Dedifferentiated amniotic fluid mesenchymal stem cell (primary cell): ENCODE data around the gene SCYGR6.

Source experiments
- DNase-seq: peaks from one replicate; pipeline ENCODE4 v3.0.0-alpha.2; 2016; ENCODE audit errors: extremely low spot score

SCYGR6 gene

DNA sequence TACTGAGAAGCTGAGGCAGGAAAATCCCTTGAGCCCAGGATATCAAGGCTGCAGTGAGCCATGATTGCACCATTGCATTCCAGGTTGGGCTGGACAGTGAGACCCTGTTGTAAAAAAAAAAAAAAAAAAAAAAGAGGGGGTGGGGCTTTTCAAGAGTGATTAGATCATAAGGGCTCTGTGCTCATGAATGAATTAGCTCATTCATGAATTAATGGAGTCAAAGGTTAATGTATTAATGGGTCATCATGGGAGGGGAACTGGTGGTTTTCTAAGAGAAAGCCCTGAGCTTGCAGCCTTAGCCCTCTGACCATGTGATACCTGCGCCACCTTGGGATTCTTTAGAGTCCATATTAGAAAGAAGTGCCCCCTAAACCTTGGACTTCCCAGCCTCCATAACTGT lies 11.3 kb downstream of the SCYGR6 start:
- no peak for DNase-seq

DNA sequence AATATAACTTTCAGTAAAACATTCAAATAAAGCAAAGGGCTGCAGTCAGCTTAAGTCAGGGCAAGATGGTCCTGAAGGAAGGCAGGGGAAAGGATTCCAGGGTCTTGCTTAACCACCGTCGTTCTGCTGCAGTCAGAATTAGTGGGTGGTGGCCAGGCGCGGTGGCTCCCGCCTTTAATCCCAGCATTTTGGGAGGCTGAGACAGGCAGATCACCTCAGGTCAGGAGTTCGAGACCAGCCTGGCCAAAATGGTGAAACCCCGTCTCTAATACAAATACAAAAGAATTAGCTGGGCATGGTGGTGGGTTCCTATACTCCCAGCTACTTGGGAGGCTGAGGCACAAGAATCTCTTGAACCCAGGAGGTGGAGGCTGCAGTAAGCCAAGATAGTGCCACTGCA lies 13.6 kb downstream of the SCYGR6 start:
- no peak for DNase-seq

DNA sequence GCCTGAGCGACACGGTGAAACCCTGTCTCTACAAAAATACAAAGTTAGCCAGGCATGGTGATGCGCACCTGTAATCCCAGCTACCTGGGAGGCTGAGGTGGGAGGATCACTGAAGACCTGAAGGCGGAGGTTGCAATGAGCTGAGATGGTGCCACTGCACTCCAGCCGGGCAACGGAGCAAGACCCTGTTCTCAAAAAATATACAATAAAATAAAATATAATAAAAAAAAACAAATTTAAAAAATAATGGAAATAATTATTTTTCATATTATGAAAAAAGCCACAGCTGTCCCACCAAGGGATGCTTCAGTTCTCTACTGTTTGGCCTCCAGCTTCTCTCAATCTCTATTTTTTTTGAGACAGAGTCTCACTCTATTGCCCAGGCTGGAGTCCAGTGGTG lies 17.2 kb downstream of the SCYGR6 start:
- no peak for DNase-seq

DNA sequence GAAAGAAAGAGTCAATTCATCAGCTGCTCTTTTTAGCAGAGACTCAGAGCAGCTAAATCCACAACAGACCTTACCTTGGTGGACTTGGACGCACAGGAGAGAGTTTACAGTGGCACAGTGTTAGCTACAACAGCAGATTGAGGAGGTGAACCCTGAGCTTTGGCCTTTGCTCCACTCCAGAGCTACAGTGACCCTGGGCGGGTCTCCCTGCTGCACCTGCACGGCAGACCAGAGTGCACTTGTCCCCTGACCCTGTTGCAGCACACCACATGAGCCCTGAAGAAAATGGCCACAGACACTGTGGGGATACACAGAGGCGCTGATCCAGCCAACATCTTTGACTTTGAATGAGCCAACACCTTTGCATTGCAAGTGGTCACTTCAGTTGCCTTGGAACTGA lies 17.7 kb downstream of the SCYGR6 start:
- no peak for DNase-seq

DNA sequence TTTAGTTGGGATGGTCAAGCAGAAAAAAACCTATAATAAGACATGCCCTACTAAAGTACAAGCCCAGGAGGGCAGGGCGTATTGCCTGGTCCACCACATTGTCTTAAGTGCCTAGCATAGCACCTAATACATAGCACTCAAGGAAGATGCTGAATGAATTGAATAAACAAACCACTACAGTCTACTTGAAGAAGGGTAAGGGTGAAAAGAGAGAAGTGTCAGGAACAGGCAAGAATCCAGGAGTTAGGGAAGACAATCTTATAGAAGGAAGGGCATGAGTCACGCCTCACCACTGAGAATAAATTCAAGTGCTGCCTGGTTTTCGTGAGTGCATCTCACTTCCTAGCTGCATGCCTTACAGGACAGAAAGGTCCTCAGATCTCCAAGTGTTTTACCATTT lies 20.6 kb downstream of the SCYGR6 start:
- DNase-seq, result peak; percentile 36

DNA sequence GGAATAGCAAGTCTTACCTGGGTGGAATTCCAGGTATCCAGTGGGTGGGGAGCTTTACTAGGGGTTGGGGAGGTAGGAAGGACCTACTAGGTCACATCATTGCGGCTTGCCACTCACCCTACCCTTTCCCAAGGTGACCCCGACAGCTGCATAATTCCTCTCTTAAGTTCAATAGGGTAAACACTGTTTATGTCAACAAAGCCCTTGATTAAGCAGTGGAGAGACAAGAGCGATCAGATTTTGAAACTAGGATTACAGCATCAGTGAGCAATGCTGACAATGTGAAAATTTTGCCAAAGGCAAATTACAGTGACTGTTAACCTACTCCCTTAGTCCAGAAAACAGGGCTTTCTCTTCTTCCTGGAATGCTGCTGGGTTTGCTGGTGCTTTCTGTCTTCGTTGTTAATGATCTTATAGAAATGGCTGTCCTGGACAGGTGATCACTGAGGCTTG lies 21.3 kb downstream of the SCYGR6 start:
- DNase-seq, result peak; percentile 71

DNA sequence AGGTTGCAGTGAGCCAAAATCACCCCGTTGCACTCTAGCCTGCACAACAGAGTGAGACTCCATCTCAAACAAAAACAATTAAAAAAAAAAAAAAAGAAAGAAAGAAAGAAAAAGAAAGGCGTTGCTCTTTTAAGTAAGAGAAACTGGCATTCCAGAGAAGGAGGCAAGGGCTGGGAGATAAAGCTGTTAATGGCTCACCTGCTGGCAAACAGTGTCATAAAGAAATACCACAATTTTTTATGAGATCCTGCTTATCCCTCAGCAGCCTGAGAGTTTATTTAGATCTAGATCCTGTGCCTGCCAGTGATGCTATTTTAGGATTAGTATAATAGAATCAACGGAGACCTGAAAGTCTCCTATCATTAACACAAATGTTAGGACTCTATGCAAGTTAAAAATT lies 23.0 kb downstream of the SCYGR6 start:
- DNase-seq, result no peak

DNA sequence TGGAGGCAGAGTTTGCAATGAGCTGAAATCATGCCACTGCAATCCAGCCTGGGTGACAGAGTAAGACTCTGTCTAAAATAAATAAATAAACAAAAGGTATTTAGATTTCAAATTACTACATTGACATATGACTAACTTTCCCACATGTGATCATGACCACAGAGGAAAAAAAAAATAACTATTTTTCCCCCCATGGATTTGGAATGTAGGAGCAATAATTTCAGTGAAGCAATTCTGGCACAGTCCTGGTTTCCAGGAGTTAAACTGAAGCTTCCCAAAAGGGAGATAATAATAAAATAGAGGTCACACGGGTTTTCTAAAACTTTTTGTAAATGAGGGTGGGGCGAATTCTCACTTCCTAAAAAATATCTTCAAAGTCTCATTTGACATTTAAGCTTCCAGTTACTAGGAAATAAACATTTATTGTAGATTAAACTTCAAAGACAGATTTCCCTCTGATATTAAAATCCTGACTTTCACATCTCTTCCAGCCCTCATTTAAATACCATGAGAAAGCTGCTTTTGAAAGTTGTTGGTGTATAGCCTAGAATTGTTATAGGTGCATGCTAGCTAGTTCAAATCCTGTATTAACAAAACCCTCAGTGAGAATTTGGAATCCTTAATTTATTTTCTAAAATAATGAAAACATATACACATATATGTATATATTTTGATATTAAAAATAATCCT lies 27.4 kb downstream of the SCYGR6 start:
- DNase-seq, result no peak

DNA sequence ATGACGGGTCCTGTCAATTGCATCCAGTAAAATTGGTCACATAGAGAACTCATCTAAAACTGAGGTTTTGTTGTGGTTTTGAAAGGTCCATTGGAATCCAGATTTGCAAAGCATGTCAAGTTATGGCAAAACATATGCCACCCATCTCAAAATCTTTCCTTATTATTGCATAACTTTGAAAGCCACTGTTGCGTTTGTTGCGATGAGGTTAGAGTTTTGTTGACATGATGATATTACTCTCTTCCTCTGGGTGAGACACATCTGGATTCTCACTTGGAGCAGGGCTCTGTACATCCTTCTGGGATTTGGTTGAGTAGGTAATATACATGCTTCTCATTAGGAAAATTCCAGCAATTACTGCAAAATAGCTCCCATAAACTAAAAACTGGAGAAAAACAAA lies 37.4 kb downstream of the SCYGR6 start:
- no peak for DNase-seq

DNA sequence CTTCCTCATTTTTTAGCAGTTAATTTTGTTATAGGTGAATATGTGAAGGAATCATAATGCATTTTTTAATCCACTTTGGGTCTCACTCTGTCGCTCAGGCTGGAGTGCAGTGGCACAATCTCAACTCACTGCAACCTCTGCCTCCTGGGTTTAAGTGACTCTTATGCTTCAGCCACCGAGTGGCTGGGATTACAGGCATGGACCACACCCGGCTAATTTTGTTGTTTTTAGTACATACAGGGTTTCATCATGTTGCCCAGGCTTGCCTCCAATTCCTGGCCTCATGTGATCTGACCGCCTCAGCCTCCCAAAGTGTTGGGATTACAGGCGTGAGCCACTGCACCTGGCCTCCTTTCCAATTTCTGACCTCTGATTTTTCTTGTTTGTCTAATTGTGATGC lies 40.3 kb downstream of the SCYGR6 start:
- DNase-seq, result no peak

DNA sequence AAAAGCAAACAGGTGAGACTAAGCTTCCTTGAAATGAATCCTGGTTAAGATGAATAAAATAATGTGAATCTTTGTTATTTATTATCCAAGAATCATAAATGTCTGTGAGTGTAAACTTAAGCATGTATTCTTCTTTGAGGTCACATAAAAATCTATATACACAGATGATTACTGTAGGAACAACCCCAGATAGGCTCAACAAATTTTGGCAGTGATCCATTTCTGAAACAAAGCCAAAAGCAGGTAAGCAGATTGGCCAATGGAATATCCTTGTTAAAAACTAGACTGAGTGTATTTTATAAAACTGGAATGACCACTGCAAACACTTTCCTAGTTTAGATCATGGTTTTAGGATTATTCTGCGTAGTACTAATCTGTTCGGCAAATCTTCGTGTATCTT lies 46.6 kb downstream of the SCYGR6 start:
- no peak for DNase-seq

DNA sequence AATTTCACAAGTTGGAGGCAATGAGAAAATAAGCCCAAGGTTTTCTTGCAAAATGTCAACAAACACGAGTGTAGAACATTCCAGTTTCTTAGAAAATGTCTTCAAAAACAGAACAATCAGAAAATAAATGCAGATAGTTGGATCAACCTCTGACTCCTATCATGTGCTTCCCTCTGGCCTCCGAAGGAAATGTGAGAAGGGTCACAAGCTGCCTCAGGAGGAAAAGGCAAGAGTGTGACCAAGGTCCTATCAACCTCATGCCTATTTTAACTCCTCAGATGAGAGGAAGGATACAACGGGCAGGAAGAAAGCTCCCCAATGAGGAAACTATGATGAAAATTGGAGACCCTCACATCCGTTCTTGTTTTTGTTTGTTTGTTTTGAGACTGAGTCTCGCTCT lies 50.1 kb downstream of the SCYGR6 start:
- DNase-seq, result no peak
